ENCODE data around the gene KIF13A.
"Not testable (repeated sequence)": the region's sequence is repeated elsewhere in the genome, so short reads cannot be mapped to it uniquely, and the experiment has no call there.

KIF13A gene

GRCh38 chr6:17999425-17999824 lies 12.0 kb upstream of the KIF13A start:
- DNase-seq (ENCODE audit: extremely low read depth in 1 of 2, low read depth in 1 of 2): no peak

- no peak for DNase-seq (ENCODE audit: extremely low read depth in 1 of 2, low read depth in 1 of 2)
These were observed 11.0 kb upstream of the KIF13A start for GRCh38 chr6:17998442-17998841.

GRCh38 chr6:17998003-17998402 lies 10.6 kb upstream of the KIF13A start:
- DNase-seq (ENCODE audit: extremely low read depth in 1 of 2, low read depth in 1 of 2): no peak

GRCh38 chr6:17995414-17995813 lies 8.0 kb upstream of the KIF13A start:
- DNase-seq (ENCODE audit: extremely low read depth in 1 of 2, low read depth in 1 of 2): no peak

DNA sequence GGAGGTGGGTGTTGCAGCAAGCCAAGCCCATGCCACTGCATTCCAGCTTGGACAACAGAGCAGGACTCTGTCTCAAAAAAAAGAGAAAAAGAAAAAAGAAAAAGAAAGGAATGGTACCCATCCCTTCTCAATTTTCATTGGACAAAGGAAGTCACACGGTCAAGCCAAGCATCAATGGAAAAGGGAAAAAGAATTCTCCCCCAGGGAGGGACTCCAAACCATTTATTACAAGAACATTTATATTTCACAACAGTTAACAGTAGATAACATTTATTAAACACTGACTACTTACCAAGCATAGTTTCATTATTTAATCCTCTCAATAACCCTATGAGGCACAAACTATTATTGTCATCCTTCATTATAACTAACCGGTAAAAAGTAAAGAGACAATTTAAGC lies 6.6 kb upstream of the KIF13A start:
- no peak for DNase-seq (ENCODE audit: extremely low read depth in 1 of 2, low read depth in 1 of 2)

DNA sequence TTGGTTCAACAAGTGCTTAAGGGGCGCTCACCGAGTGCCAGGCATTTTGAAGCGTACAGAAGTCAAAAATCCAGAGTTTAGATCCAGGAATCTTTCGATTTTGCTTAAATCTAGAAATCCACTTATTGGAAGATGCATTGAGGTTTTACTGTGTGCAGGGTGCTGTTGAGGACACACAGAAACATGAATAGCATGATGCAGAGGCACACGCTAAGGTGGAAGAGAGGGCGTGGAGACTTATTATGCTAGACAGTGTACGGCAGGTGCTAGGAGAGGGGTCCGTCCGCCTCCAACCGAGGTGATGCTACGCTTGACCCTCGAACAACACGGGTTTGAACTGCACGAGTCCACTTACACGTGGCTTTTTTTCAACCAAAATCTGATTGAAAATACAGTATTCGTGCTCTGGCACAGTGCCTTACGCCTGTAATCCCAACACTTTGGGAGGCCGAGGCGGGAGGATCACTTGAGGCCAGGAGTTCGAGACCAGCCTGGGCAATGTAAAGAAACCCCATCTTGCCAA lies 1.0 kb upstream of the KIF13A start:
- DNase-seq (ENCODE audit: extremely low read depth in 1 of 2, low read depth in 1 of 2): no peak

GRCh38 chr6:17987697-17988421 lies 424 bp upstream of the KIF13A start:
- no peak for DNase-seq (ENCODE audit: extremely low read depth in 1 of 2, low read depth in 1 of 2)

GRCh38 chr6:17986656-17987446 lies 584 bp downstream of the KIF13A start:
- DNase-seq (ENCODE audit: extremely low read depth in 1 of 2, low read depth in 1 of 2): no peak

DNA sequence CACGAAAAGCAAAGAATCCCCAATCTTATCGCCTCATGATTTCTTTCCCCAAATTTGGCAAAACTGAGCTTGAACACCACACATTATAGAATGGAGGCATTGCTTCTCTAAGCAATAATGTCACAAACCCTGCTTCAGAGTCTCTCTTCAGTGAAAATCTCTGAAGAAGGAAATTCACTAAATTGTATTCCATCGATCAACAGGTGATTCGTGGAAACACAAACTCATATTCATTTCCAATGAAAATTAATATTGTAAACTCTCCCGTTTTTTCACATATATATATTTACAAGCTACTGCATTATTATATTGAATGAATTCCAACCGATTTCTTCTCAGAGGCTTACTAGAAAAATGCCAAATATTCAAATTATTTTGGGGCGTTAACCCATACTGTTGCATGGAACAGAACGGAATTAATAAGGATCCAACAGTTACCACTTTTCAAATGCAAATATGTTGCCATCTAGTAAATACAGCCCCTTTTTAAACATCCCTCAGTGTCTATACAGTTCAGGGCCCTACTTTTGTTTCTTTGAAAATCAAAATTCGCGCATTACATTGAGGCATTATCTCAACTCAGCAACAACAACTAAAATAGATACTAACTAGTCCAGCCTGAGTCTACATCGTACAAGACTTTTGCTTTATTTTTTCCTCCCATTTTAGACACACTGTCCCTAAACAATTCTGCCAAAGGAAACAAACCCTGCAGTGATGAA lies 1.3 kb downstream of the KIF13A start:
- no peak for DNase-seq (ENCODE audit: extremely low read depth in 1 of 2, low read depth in 1 of 2)

GRCh38 chr6:17984812-17985670 lies 2.4 kb downstream of the KIF13A start:
- DNase-seq (ENCODE audit: extremely low read depth in 1 of 2, low read depth in 1 of 2): no peak

DNA sequence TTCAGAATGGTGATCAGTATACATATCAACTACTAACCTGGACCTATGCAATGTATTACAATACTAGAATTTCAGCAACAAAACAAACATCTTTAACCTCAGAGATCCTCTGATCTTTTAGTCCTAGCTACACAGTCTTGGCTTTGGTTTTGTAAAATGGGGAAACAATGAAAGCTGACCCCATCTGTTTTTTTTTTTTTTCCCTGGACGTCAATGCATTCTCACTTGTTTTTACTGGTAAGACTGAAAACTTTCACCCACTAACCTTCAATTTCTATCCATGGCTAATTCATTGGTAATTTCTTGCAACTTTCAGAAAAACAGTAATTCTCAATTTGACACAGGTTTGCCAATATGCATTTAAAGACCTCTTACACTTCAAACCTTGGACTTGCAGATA lies 3.0 kb downstream of the KIF13A start:
- no peak for DNase-seq (ENCODE audit: extremely low read depth in 1 of 2, low read depth in 1 of 2)

DNA sequence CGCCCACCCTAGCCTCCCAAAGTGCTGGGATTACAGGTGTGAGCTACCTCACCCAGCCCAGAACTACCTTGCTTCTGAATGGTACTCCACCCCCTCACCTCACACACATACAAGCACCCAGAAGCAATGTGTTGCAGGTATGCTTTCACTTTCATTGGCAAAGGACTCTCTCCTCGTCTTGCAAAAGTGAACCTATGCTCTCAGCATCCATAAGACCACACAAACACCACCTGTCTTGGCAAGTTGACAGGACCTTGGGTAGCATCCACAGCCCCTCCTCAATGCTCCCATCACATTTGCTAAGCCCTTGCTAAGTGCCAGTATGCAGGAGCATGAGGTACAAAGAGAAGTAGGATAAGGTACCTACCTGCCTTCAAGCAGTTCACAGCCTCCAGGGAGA lies 3.7 kb downstream of the KIF13A start:
- DNase-seq (ENCODE audit: extremely low read depth in 1 of 2, low read depth in 1 of 2): no peak

DNA sequence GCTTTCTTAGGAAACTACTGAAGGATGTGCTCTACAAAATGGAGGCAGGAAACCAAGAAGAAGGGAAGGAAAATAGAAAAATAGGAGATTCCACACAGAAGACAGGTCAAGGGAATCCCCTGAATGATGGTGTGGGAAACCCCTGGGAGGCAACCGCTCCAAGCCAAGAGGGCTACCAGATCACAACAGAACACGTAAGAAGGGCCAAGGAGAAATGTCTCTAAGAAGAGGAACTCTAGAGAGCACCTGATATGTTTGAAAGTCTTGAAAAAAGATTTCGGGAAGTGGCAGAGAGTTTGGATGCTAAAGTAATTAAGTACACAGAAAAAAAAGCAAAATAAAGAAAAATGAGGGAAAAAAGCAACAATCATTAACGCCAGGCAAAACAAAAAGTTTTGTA lies 7.1 kb downstream of the KIF13A start:
- DNase-seq (ENCODE audit: extremely low read depth in 1 of 2, low read depth in 1 of 2): no peak

- DNase-seq (ENCODE audit: extremely low read depth in 1 of 2, low read depth in 1 of 2): no peak
These were observed 8.0 kb downstream of the KIF13A start for GRCh38 chr6:17979479-17979878.

GRCh38 chr6:17976258-17976657 lies 11.2 kb downstream of the KIF13A start:
- not testable (repeated sequence) for DNase-seq (ENCODE audit: extremely low read depth in 1 of 2, low read depth in 1 of 2)

DNA sequence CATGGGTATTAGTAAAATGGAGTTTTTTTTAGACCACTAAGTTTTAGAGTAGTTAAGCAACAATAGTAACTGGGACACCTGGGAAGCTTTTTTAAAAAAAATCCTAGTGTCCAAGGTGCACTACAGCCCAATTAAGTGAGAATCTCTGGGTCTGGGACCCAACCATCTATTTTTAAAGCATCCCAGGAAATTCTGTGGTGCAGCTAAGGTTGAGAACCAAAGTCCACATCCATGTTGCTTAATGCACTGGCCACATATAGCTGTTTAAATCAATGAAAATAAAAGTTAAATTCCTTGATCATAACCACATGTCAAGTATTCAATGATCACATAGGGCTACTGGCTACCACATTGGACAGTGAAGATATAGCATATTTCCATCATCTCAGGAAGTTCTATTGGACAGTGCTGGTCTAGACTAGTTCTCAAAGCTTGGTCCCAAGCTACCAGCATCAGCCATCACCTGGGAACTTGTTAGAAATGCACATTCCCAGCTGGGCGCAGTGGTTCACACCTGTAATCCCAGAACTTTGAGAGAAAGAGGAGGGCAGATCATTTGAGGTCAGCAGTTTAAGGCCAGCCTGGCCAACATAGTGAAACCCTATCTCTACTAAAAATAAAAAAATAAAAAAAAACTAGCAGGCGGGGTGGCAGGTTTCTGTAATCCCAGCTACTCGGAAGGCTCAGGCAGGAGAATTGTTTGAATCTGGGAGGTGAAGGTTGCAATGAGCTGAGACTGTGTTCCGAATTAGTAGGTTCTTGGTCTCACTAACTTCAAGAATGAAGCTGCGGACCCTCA lies 12.7 kb downstream of the KIF13A start:
- no peak for DNase-seq (ENCODE audit: extremely low read depth in 1 of 2, low read depth in 1 of 2)

DNA sequence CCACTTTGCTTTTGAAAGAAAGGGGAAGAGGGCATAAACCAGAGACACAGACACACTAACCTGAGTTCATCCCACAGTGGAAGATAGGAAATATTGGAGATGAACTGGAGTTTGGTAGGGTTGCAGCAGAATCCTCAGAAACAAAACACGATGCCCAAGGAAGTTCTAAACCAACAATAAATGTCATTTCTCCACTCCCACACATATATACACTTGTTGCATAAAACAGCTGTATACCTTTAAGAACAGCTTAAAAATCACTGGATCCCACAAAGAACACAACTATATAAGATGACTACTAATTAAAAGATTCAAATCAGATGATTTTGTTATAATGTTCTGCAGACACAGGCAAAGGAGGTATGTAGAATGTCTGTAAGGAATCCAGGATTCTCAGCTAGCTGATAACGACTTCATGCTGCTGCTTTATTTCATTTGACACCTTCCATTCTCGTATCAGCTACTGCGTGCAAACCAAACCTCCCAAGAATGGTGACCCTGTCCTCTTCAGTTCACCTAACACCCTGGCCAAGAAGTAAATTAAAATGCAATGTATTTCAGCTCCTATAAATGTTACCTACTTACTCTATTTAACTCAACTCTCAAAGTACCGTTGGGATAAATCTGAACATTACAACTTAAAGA lies 14.3 kb downstream of the KIF13A start:
- DNase-seq (ENCODE audit: extremely low read depth in 1 of 2, low read depth in 1 of 2): no peak

- no peak for DNase-seq (ENCODE audit: extremely low read depth in 1 of 2, low read depth in 1 of 2)
These were observed 15.1 kb downstream of the KIF13A start for GRCh38 chr6:17972074-17972952.
